Lung (tissue), 12 donors: ENCODE data around the gene ADAMTSL1. TPM values are rescaled to one million over a fixed set of nuclear protein-coding genes. Genes with fewer than 3 reads are reported as not detected.

Experiments
- ATAC-seq: fragments of 200-7000 bp; cut with Tn5 transposase; one replicate; pipeline ENCODE4 v1.9.1; 2020; ENCODE audit warnings: moderate number of reproducible peaks; ENCODE audit not compliant: insufficient read depth, low FRiP score
- DNase-seq, 3 donors: peaks; one replicate each; pipeline ENCODE4 v3.0.0-alpha.2; 2013 to 2017
- H3K27ac ChIP-seq, 2 donors: one replicate each; pipeline ENCODE4 v1.5.1; 2013; ENCODE audit warnings: mild to moderate bottlenecking in 2 of 2, moderate library complexity in 2 of 2, control low read depth in 1 of 2, inconsistent platforms in 1 of 2, low read depth in 1 of 2, low read length in 1 of 2
- H3K27me3 ChIP-seq, 3 donors: one replicate each; pipeline ENCODE4 v1.5.1; 2013; ENCODE audit warnings: low read length in 2 of 3; ENCODE audit not compliant: control insufficient read depth in 3 of 3, insufficient read depth in 3 of 3
- H3K36me3 ChIP-seq, 4 donors: one replicate each; pipeline ENCODE4 v1.5.1; 2013; ENCODE audit warnings: low read length in 4 of 4, mild to moderate bottlenecking in 1 of 4, moderate library complexity in 1 of 4; ENCODE audit not compliant: control insufficient read depth in 4 of 4, insufficient read depth in 4 of 4
- H3K4me1 ChIP-seq, 5 donors: one replicate each; pipeline ENCODE4 v1.5.1; 2013; ENCODE audit warnings: low read length in 5 of 5, mild to moderate bottlenecking in 2 of 5, moderate library complexity in 1 of 5; ENCODE audit not compliant: control insufficient read depth in 5 of 5, insufficient read depth in 5 of 5
- H3K4me3 ChIP-seq: one replicate; pipeline ENCODE4 v1.5.1; 2013; ENCODE audit warnings: mild to moderate bottlenecking, control low read depth, moderate library complexity
- H3K9ac ChIP-seq, 2 donors: one replicate each; pipeline ENCODE4 v1.5.1; 2013; ENCODE audit warnings: low read length in 2 of 2, control low read depth in 1 of 2; ENCODE audit not compliant: insufficient read depth in 1 of 2
- H3K9me3 ChIP-seq, 4 donors: one replicate each; pipeline ENCODE4 v1.5.1; 2013; ENCODE audit warnings: low read length in 3 of 4, mild to moderate bottlenecking in 1 of 4, moderate library complexity in 1 of 4; ENCODE audit not compliant: control insufficient read depth in 4 of 4, insufficient read depth in 3 of 4
- WGBS, 2 donors: extraction: QIAGEN DNeasy Blood & Tissue Kit; methylation state at CpG; one replicate each; pipeline ENCODE4 v1.1.7; 2013; 5-methylcytosine and 5-hydroxymethylcytosine counted together
- polyA plus RNA-seq, 2 donors: library from polyadenylated mRNA; stranded (reverse); fragments of 200-250 nt; gene quantifications; one replicate each; pipeline ENCODE4 v1.2.1, GENCODE V29; 2013
- total RNA-seq, 2 donors: library from RNA; depleted of rRNA in 1 of 2; stranded (reverse); fragments of >200 nt in 1 of 2; gene quantifications; one replicate each; pipeline ENCODE4 v1.2.1, GENCODE V29; 2014 to 2021
- TF ChIP-seq, protein P1 (sequence below): IDR thresholded peaks from 2 replicates; pipeline ENCODE4 v1.5.1; 2012; ENCODE audit warnings: mild to moderate bottlenecking; ENCODE audit errors: control extremely low read depth, extremely low read depth
- donor health status: control.
- donor health status: control.
- donor health status: Bipolar disorder and iron deficiency.
- donor health status: healthy.
- donor health status: DM: yes; HTN: yes; CAD: no.

The ADAMTSL1 gene
- total and polyA plus RNA-seq, 4 donors, result 0.25 to 36.2 (median 1.4) TPM

DNA sequence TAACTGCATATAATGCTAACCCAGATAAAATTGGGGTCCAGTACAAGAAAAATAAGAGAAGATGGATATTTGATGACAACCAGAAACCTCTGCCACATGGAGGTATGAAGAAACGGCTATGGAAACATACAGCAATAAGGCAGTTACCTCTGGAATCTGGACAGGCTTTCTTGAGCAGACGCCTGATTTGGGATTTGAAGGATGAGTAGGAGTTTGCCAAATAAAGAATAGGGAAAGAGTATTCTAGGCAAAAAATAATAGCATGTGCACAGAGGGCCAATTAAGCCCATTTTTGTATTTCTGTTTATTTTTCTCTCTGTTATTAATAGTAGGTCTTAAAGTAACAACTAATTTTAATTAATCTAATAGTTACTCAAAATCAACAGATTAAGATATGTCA, 144.9 kb downstream of the ADAMTSL1 start:
- Histone ChIP-seq H3K9me3 (no peaks in the 10 kb centered on the region), H3K27ac (no peak overlapping the region), H3K27me3 (no peaks in the 10 kb centered on the region), H3K36me3 (no peaks in the 10 kb centered on the region), H3K4me1 (peaks cover 0 to 3% (median 0%) of the 10 kb centered on the region in 5 donors), H3K4me3 (no peak overlapping the region), H3K9ac (no peak overlapping the region)
- TF ChIP-seq, protein P1, sequence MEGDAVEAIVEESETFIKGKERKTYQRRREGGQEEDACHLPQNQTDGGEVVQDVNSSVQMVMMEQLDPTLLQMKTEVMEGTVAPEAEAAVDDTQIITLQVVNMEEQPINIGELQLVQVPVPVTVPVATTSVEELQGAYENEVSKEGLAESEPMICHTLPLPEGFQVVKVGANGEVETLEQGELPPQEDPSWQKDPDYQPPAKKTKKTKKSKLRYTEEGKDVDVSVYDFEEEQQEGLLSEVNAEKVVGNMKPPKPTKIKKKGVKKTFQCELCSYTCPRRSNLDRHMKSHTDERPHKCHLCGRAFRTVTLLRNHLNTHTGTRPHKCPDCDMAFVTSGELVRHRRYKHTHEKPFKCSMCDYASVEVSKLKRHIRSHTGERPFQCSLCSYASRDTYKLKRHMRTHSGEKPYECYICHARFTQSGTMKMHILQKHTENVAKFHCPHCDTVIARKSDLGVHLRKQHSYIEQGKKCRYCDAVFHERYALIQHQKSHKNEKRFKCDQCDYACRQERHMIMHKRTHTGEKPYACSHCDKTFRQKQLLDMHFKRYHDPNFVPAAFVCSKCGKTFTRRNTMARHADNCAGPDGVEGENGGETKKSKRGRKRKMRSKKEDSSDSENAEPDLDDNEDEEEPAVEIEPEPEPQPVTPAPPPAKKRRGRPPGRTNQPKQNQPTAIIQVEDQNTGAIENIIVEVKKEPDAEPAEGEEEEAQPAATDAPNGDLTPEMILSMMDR, result no peak
- WGBS, 2 donors, result 86 to 92% methylated on average over 2 of the region's 2 CpGs
- DNase-seq (no peak), ATAC-seq (no peak)

DNA sequence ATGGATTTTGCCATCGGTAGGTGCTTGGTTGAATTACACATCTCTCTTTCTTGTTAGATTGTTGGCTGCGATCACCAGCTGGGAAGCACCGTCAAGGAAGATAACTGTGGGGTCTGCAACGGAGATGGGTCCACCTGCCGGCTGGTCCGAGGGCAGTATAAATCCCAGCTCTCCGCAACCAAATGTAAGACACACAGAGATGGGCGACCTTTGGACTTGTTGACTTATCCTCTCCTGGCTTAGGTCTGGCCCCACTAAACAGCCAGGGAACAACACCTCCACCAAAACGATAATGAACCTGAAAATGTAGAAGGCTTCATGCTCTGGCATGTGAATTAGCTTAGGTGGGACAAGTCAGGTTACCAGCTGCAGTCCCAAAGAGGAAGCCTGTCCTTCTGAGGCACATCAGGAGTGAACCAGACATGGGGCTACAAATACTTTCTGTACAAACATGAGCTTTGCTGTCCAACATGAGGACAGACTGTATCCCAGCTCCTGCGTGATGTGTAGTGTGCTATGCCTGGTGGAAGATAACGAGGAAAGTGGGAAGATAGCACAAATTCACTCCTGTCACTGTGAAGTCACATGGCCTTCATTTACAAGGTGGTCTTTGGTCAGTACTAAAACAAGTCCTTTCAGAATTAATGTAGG, 148.4 kb downstream of the ADAMTSL1 start:
- Histone ChIP-seq H3K36me3 (no peaks in the 10 kb centered on the region), H3K4me1 (peaks cover 0 to 3% (median 0%) of the 10 kb centered on the region in 5 donors), H3K9me3 (no peaks in the 10 kb centered on the region), H3K9ac (no peak overlapping the region), H3K27me3 (no peaks in the 10 kb centered on the region), H3K27ac (no peak overlapping the region), H3K4me3 (no peak overlapping the region)
- ATAC-seq, result no peak
- DNase-seq, result no peak
- TF ChIP-seq, protein P1, result no peak
- WGBS, 2 donors, result 93% methylated on average over 11 of the region's 11 CpGs

DNA sequence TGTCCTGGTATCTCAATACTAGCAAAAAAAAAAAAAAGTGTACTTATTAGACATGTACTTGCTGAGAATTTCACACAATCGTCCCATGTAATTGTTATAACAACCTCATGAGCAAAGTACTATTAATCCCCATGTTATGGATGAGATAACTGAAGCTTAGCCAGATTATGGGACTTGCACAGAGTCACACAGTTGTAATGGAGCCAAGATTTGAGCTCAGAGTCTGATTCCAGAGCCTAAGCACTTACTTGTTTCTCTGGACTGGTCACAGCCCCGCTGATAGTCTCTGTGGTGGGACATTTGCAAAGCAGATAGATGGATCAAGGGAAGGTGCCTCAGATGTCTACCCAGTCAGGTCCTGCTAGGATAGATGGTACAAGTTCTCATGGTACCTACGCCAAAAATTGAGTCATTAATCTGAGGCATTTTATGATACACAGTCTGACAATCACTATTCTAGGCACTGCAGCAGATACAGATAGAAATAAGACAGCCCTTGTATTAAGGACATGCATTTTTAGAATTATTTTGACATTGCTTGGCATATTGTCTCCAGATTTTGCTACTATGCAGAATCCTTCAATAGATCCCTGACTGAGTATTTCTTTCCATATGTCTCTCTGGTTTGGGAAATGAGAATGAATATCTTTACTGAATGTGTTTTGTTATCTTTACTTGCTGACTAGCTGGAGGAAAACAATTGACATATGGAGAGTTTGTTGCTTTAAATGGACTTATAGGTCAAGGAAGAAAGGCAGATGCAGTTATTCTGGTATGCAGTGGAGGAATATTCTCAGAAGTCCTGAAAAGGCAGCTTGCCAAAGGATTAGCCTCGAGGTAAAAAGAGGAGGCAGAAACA, 149.5 kb downstream of the ADAMTSL1 start:
- 78 to 79% methylated on average over 4 of the region's 4 CpGs for WGBS, 2 donors
- Histone ChIP-seq H3K27ac (no peak overlapping the region), H3K27me3 (no peaks in the 10 kb centered on the region), H3K4me3 (no peak overlapping the region), H3K9ac (no peak overlapping the region), H3K4me1 (no peaks in the 10 kb centered on the region), H3K9me3 (no peaks in the 10 kb centered on the region), H3K36me3 (no peaks in the 10 kb centered on the region)
- DNase-seq (no peak), ATAC-seq (no peak)
- TF ChIP-seq, protein P1, result no peak
